Spleen (tissue), 7 donors: ENCODE results near the gene SPTAN1.
A peak's percentile ranks its signal among the peaks of the same experiment; 100 is the strongest.

Experiments
- CTCF ChIP-seq, 11 experiments: fragments of 200-600 bp in 7 of 11; fragments of 450-650 bp in 4 of 11; sonication (generic) in 4 of 11; IDR thresholded peaks in 8 of 11; conservative IDR thresholded peaks in 3 of 11; 1 replicate in 7 of 11; 2 replicates in 4 of 11; pipeline versions ENCODE4 v1.4.0 to v1.8.0; 2016 to 2021; ENCODE audit warnings: antibody characterized with exemption in 11 of 11, inconsistent platforms in 4 of 11, mild to moderate bottlenecking in 1 of 11
- POLR2A ChIP-seq, 3 donors: fragments of 450-650 bp; IDR thresholded peaks; one replicate each; pipeline ENCODE4 v1.5.1; 2017; ENCODE audit warnings: antibody characterized with exemption in 3 of 3, mild to moderate bottlenecking in 1 of 3
- POLR2AphosphoS5 ChIP-seq, 3 donors: sonication (generic); formaldehyde crosslinking; IDR thresholded peaks; one replicate each; pipeline ENCODE4 v1.5.1; 2017; ENCODE audit warnings: antibody characterized with exemption in 3 of 3
- donor health status: DM: no; HTN: no; CAD: no; lungs with moderate emphysema.
- donor health status: DM: no; HTN: no; CAD: no.
- donor health status: DM: no; HTN: no; CAD: no.

GRCh38 chr9:128558431-128559310 is 6.3 kb downstream of the SPTAN1 start:
- peak in 2 of 3 donors; percentile 77 to 82 for TF ChIP-seq POLR2AphosphoS5 (IDR thresholded peaks at IDR 0.05)
- TF ChIP-seq CTCF (IDR thresholded peaks at IDR 0.05 in 8 of 11, conservative IDR thresholded peaks at IDR 0.05 in 3 of 11): no peak
- TF ChIP-seq POLR2A (IDR thresholded peaks at IDR 0.05): no peak
